ENCODE measurements around the gene CHST8.
"Not testable (repeated sequence)": the region's sequence is repeated elsewhere in the genome, so short reads cannot be mapped to it uniquely, and the experiment has no call there.

The CHST8 gene

DNA sequence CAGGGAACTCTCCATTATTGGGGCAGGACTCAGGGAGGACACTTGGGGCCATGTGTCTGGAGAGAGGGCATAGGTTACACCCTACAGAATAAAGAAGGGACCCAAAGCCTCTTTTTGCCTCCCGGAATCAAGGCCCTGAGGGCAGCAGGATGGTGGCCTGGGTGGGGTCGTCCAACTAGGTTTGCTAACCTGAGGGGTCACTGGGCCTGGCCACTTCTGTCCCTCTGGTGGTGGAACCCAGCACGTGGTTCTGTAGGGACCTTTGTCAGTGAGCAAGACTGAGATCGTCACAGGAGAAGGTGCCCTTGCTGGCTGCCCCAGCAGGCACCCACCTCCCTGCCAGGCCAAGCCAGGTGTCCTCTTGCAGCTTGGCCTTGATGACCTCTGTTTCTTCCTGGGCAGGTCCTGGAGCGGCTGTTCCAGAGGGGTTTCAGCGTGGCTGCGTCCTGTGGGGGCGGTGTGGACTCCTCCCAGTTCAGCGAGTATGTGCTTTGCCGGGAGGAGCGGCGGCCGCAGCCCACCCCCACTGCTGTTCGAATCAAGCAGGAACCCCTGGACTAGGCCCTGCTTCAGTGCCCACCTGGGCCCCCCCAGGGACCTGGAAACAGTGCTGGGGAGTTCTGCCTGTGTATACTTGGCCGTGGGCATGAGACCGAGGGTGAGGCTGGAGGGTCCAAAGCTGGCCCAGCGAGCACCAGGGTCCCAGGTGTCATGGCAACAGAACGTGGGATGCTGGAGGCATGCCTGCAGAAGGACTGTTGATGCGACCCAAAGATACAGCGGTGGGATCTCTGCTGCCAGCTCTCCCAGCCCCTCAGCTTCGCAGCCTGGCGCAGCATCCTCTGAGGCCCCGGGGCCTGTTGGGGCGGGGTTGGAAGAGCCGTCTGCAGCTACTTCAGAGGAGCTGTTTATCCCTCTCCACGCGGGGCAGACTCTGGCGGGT, 190.9 kb downstream of the CHST8 start:
- no peak for DNase-seq (ENCODE audit: low spot score)

DNA sequence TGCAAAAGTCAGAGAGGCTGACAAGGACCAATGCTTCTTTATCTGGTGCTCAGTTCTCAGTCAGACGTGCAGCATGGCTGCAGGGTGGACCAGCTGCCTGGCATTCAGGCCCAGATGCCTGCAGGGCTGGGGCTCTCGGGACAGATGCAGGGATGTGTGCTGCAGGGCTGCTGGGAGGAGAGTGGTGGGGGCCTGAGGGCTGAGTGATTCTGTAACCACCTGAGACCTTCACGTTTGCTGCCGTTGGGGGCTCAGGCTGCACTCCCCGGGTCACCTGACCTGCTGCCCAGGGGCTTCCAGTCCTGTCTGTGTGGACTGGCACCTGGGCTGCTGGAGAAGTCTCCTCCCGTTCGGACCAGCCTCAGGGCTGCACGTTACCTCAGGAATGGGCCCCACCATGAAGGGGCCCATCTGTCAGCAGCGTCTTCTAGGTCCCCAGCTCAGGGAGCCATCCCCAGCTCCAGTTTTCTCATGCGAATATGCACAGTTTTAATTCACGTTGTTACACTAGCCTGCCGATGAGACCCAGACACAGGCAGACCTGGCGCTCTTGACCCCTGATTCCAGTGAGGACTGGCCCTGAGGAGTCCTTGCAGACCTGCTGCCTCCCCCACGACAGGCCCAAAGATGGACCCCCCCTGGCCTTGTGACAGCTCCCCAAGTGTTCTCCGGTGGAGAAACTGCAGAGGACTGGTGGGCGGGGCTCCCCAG, 191.8 kb downstream of the CHST8 start:
- DNase-seq (ENCODE audit: low spot score) = no peak

DNA sequence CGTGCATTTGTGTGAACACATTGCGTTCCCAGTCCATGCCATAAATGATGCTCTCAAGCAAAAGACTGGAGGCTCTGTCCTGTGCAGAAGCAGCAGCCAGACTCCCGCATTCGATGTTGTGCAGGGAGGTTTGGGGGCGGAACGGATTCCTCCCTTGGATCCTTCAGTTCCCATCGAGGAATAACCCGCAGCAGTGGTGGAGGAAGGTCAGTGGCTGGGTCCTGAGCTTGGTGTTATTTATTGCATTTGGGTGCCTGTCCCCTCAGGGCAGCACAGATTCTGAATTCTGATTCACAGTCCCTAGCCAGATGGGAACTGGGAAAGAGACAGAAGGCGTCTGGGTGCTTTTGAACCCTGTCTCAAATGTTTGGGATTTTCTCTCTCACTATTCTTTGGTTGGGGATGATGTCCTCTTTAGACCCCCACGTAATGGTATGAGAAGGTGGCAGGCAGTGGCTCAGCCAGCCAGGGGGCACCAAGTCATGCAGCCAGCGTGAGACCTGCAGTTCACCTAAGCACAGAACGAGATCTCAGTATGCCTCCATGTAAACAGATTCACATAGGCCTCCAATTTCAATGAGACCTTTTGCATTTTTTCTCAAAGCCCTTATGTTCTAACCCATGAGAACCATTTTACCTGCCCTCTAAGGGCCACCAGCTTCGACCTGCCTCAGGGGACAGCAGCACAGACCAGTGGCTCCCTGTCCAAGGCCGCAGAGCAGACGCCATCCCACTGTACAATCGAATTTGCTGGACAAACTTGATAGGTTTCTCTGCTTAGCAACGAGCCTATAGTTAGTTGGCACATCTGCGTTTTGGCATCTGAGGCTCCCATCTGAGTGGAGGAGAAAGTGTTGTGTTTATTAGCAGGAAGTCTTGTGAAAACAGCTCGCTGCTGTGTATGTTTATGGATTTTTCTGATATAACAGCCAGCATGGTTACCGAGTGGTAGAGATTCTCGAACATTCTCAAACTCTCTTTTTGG, 192.7 kb downstream of the CHST8 start:
- DNase-seq (ENCODE audit: low spot score) = no peak

DNA sequence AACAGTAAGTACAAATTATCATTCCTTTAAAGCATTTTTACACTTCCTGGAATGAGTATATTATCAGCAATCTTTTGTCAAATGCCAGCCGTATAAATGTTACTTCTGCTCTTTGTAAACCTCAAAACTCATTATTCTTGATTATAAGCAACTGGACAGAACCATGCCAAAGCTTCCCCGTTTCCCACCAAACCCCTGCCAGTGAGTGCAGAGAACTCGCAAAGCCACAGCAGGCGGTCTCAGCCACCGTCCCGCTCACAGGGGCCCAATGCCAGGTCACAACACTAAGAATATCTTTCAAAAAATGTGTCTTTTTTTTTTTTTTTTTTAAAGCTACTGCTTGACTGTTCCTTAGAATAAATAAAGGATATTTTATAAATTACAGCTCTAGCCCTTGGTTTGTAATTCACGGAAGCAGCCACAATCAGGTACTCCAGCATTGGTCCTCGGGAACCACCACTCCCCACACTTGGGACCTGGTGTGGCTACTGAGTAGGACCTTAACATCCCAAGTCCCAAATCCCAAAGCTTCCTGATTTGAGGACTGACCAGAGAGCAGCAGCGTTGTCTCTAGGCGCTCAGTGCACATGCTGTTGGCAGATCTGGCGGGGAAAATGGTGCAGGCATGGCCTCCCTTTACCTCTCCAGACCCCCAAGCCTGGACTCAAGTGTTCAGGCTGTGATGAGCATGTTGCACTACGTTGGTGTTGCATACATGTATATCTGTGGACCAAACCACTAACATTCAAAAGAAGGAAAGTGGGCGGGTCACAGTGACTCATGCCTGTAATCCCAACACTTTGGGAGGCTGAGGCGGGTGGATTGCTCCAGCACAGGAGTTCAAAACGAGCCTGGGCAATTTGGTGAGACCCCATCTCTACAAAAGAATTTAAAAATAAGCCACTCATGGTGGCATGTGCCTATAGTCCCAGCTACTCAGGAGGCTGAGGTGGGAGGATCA, 193.9 kb downstream of the CHST8 start:
- DNase-seq (ENCODE audit: low spot score) = no peak

DNA sequence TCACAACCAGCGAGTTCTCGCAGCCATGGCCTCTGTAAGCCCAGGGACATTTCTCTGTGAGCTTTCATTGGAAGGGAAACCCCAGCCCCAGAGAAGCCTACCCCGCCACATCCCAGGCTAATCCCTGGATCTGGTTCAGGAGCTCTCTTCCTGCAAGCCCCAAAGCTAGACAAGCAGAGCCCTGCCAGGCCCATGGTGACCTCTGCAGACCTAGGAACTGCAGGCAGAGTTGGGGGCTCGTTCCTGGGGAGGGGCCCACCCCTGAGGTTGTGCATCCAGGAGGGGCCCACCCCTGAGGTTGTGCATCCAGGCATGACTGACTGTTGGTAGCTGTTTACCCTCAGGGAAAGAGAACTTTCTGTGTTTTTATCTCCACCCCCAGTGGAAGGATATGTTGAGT, 196.7 kb downstream of the CHST8 start:
- DNase-seq (ENCODE audit: low spot score) = no peak

DNA sequence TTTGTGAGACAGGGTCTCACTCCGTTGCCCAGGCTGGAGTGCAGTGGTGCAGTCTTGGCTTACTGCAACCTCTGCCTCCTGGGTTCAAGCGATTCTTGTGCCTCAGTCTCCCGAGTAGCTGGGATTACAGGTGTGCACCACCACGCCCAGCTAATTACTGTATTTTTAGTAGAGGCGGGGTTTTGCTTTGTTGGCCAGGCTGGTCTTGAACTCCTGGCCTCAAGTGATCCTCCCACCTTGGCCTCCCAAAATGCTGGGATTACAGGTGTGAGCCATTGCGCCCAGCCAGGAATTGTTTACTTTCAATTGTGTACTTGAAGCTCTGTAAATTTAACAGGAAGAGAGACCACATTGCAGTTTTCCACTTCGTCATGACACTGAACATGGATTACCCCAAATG, 197.3 kb downstream of the CHST8 start:
- DNase-seq (ENCODE audit: low spot score) = not testable (repeated sequence)

DNA sequence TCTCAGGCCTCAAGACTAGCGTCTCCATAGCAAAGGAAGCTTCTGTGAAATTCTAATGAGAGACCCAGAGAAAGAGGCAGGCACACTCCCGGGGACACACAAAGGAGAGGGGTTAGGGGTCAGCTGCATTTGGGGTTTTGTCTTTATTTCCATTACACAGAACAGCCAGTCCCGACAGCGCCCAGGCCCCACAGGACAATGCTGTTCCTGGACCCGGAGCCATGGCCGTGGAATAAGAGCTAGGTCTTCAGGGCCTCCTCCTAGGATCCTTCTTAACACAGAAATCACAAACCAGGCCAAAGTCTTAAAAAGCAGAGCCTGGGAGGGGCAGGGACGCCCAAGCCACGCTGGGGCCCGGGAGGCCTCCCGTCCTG, 197.7 kb downstream of the CHST8 start:
- DNase-seq (ENCODE audit: low spot score) = no peak

DNA sequence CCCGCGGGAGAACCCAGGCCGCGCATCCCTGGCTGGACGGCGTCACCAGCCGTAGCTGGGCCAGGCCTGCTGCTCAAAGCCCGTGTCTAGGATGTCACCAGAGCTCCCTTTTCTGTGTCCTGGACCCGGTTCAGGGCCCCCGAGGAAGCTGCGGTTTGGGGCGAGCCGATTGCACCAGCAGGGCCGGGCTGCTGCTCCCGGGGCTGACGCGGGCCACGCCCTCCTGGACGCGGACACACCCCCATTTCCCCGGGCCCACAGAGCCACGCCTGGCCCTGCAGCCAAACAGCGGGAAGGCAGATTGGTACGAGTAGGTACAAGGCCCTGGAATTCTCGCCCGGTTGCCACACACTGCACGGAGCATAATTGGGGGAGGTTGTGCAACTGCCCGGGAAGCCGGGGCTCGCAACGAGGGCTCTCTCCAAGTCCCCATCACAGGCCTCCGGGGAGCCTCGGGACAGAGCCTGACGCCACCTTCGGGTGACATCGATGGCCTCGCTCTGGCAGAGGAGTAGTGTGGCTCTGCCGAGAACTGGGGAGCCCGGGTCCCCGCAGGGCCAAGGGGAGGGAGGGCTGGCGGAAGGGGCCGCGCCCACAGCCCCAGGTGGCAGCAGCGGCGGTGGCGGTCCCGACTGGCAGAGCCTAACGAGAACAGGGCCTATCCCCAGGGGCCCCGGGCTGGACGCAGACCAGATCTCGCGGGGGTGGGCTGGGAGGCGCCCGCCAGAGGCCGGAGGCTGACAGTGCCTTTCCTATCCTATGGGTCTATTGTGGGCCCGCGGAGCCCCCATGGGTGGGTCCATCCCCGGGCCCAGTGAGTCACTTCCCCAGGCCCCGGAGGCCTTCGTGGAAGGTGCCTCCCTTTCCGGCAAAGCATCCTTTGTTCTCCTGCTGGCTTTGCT, 198.4 kb downstream of the CHST8 start:
- peak; percentile 82 for DNase-seq (ENCODE audit: low spot score)

DNA sequence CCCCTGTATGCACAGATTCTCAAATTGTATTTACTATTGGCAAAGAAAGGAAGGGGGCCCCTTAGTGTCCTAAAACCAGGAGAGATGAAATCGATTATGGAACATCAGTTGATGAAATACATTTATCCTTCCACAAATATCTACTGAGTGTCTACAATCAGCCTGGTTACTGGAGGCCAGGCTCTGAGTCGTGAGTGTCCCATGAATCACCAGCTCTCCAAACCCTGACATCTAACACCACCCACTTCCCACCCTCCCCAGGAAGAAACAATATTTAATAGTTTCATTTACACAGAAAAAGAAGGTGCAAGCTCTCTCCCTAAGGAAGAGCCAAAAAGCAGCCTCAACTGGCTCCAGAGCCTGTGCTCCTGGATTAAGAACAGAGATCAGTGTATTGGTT, 200.1 kb downstream of the CHST8 start:
- DNase-seq (ENCODE audit: low spot score) = no peak
